Skeletal muscle satellite cell (primary cell): ENCODE measurements around the gene TSC22D4.

ENCODE experiments used
- H3K27me3 ChIP-seq: 2 replicates; pipeline ENCODE4 v1.7.0; 2013; ENCODE audit warnings: low read length; ENCODE audit not compliant: control insufficient read depth, insufficient read depth
- H3K36me3 ChIP-seq: 2 replicates; pipeline ENCODE4 v1.7.0; 2013; ENCODE audit warnings: mild to moderate bottlenecking, control low read depth, low read length; ENCODE audit not compliant: insufficient read depth
- H3K4me1 ChIP-seq: 2 replicates; pipeline ENCODE4 v1.7.0; 2013; ENCODE audit warnings: low read length; ENCODE audit not compliant: control insufficient read depth, insufficient read depth
- H3K4me2 ChIP-seq: 2 replicates; pipeline ENCODE4 v1.7.0; 2013; ENCODE audit warnings: mild to moderate bottlenecking, low read length
- H3K4me3 ChIP-seq: 2 replicates; pipeline ENCODE4 v1.7.0; 2013; ENCODE audit warnings: low read length
- H3K9ac ChIP-seq: 2 replicates; pipeline ENCODE4 v1.7.0; 2013; ENCODE audit warnings: mild to moderate bottlenecking, low read depth, low read length, moderate library complexity
- H3K9me3 ChIP-seq: replicated peaks from 2 replicates; pipeline ENCODE4 v1.7.0; 2013; ENCODE audit warnings: mild to moderate bottlenecking, control low read depth, low read length

The TSC22D4 gene

DNA sequence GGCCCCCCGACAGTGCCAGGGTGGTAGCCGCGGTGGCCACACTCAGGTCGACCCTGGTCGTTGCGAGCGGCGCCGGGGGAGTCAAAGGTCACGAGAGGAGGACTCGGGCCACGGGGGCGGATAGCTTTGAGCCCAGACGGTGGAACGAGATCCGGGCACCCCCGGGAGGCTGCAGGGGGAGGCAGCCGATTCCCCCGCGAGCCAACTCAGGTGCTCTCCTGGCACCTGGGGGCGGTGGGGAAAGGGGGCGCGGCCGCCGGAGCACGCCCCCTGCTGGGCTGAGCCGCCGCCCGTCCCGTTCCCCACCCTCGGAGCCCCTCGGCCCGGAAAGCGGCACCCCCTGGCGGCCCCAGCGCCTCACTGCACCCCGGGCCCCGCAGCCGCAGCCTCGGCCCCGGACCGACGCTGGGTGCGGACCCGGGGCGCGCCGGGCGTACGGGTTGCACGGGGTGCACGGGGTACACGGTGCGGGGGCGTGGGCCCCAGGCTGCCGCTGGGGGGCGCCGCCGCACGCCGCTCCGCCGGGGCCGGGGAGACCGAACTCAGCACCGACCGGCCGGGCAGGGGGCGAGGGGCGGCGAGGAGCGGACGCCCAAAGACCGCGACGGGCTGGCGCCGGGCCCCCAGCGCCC is 4.2 kb upstream of the TSC22D4 start:
- Histone ChIP-seq H3K27me3 (no peaks in the 10 kb centered on the region), H3K4me1 (peaks cover 15% of the 10 kb centered on the region), H3K4me3 (peak overlapping the region; percentile 71), H3K9me3 (no peaks in the 10 kb centered on the region), H3K36me3 (no peaks in the 10 kb centered on the region), H3K9ac (peak overlapping the region; percentile 37), H3K4me2 (peak overlapping the region; percentile 93)

DNA sequence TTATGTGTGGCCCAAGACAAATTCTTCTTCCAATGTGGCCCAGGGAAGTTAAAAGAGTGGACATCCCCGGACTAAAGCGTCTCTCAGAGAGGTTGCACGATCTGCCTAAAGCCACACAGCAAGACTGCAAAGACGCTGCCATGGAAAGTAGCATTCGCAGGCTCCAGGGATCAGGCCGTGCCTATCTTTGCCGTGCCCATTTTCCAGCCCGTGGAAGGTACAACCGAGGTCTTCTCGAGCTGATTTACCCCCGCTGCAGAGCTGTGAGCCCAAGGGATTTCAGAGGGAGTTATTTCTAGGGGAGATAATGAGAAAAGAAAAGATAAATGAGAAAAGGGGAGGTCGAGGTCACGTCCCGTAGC is 3.7 kb upstream of the TSC22D4 start:
- Histone ChIP-seq H3K27me3 (no peaks in the 10 kb centered on the region), H3K4me3 (peak overlapping the region; percentile 71), H3K4me1 (peaks cover 15% of the 10 kb centered on the region), H3K9ac (peak overlapping the region; percentile 37), H3K9me3 (no peaks in the 10 kb centered on the region), H3K36me3 (no peaks in the 10 kb centered on the region), H3K4me2 (peak overlapping the region; percentile 93)

DNA sequence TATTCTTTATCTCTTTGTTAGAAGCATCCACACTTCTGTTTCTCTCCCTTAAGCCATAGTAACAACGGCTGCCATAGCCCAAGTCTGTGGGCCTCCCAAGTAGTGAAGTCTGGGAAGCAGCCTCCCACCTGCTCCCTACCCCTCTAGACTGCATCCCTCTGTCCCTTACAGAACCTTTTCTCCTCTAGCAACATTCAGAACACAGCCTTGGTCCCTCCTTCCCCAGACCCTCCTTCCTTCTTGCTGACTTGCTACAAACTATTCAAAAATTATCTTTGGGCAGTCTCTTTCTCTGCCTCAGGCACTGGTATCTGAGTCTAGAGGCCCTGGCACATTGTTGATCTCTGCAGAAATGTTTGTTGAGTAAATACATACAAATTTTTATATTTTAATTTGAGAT is 2.5 kb upstream of the TSC22D4 start:
- H3K4me3 ChIP-seq, result no peak overlapping the region
- no peaks in the 10 kb centered on the region for H3K9me3 ChIP-seq
- no peak overlapping the region for H3K9ac ChIP-seq
- peaks cover 23% of the 10 kb centered on the region for H3K4me1 ChIP-seq
- H3K27me3 ChIP-seq, result no peaks in the 10 kb centered on the region
- H3K4me2 ChIP-seq, result no peak overlapping the region
- H3K36me3 ChIP-seq, result peaks cover 7% of the 10 kb centered on the region

DNA sequence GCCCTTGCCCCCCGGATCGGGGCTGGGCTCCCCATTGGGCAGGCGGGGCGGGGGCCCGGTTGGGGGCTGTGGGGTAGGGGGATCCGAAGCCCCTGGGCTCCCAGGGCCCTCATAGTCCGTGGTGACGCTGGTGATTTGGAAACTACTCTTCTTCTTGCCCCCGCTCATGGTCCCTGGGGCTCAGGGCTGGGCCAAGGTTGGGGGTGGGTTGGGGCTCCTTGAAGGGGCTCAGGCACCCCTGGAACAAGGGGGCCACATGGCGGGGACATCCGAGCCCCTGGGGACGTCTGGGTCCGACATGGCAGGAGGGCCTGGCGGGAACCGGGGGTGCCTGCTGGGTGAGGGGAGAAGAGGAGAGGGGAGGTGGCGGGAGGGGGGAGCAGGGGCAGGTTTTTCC is 1.1 kb downstream of the TSC22D4 start:
- Histone ChIP-seq H3K4me2 (peak overlapping the region; percentile 98), H3K36me3 (peaks cover 24% of the 10 kb centered on the region), H3K27me3 (no peaks in the 10 kb centered on the region), H3K9me3 (no peaks in the 10 kb centered on the region), H3K4me1 (peaks cover 35% of the 10 kb centered on the region), H3K9ac (peak overlapping the region; percentile 91), H3K4me3 (peak overlapping the region; percentile 96)

DNA sequence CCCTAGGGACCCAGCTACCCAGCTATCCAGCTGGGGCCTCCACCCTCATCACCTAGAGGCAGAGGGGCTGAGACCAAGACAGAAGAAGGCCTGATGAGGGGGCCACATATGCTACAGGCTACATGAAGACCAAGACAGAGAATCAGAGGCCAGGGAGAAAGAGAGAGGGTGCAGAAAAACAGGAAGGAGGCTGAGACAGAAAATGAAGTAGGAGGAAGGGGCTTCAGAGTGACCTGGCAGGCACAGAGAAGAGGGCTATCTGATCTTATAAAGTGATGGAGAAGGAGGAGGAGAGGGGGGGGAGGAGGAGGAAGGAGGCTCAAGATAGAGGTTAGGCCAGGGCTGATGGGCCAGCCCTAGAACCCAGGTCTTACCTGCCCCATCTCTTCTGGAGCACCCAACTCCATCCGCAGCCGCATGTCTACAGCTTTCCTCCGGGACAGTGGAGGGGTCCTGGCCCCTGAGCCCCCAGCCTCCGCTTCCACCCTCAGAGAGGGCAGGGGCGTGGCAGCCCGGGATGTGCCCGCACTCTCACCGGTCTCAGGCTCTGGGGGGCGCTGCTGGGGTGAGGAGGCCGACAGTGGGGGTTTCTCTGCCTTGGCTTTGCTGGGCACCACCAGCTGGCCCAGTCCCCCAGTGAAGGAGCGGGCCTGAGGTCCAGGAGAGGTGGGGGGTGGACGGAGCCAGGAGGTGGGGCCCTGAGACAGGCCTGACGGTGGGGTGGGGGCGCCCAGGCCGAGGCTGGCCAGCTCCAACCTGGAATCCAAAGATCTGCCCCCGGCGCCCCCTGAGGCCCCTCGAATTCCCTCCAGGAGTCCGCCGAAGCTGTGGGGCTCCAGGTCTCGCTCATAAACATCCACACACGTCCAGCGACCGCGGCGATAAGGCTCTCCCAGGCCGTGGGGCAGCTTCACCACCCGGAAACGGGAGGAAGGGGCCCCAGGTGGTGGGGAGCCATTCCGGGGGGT is 1.8 kb downstream of the TSC22D4 start:
- Histone ChIP-seq H3K9ac (peak overlapping the region; percentile 91), H3K4me1 (peaks cover 36% of the 10 kb centered on the region), H3K4me3 (peak overlapping the region; percentile 96)

DNA sequence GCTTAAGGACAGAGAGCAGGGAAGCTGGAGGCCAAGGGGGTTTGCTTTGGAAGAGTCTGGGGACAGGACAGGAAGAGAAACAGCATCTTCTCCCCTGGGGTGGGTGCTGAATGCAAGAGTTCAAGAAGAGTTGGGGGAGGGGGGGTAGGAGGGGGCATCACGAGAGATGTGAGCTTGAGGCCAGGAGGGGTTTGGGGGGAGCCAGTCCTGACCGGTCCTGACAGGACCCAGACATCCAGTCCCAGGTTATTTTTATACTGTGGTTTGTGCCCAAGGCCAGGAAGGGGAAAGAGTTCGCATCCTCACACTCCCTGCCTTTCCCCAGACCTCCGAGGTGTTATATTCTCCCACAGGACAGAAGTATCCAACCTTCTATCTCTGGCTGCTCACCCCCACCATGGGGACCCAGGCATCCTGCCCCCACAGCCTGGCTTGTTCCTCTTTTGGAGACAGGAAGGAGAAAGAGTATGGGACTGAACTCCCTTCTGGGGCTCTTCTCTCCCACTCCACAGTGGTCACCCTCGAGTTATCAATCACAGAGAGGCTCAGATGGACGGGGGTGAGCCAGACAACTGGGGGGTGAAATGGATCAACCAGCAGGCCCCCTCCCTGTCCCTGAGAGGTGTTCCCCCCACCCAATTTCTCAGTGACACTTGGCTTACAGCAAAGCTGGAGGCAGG is 2.8 kb downstream of the TSC22D4 start:
- peaks cover 36% of the 10 kb centered on the region for H3K4me1 ChIP-seq
- peaks cover 33% of the 10 kb centered on the region for H3K36me3 ChIP-seq
- peak overlapping the region; percentile 91 for H3K9ac ChIP-seq

More for the DNA sequence above, 1.8 kb downstream of the TSC22D4 start:
- H3K27me3 ChIP-seq, result no peaks in the 10 kb centered on the region
- H3K4me2 ChIP-seq, result peak overlapping the region; percentile 98
- H3K36me3 ChIP-seq, result peaks cover 29% of the 10 kb centered on the region
- no peaks in the 10 kb centered on the region for H3K9me3 ChIP-seq

DNA sequence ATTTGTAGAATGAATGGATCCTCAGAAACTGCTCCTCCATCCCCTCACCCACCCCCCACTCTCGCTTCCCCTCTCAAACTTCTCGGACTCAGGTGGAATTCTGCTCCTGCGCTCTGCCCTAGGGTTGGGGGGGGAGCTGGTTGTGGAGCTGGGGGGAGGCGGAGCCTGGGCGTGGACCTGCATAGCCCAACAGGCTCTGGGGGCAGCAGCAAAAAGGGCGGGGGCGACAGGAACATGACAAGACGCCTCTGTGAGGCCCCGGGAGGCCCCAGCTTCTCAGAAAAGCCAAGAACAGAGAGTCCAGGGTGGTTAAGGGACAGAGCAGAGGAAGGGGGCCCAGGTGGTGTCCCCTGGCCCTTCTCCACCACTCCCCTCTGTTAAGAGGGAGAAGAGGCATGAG is 3.5 kb downstream of the TSC22D4 start:
- Histone ChIP-seq H3K36me3 (peaks cover 37% of the 10 kb centered on the region), H3K4me2 (peak overlapping the region; percentile 98), H3K9ac (peak overlapping the region; percentile 91), H3K4me1 (peaks cover 36% of the 10 kb centered on the region), H3K9me3 (no peaks in the 10 kb centered on the region), H3K4me3 (peak overlapping the region; percentile 96), H3K27me3 (no peaks in the 10 kb centered on the region)

More for the DNA sequence above, 2.8 kb downstream of the TSC22D4 start:
- Histone ChIP-seq H3K9me3 (no peaks in the 10 kb centered on the region), H3K4me2 (peak overlapping the region; percentile 98), H3K4me3 (peak overlapping the region; percentile 96), H3K27me3 (no peaks in the 10 kb centered on the region)

DNA sequence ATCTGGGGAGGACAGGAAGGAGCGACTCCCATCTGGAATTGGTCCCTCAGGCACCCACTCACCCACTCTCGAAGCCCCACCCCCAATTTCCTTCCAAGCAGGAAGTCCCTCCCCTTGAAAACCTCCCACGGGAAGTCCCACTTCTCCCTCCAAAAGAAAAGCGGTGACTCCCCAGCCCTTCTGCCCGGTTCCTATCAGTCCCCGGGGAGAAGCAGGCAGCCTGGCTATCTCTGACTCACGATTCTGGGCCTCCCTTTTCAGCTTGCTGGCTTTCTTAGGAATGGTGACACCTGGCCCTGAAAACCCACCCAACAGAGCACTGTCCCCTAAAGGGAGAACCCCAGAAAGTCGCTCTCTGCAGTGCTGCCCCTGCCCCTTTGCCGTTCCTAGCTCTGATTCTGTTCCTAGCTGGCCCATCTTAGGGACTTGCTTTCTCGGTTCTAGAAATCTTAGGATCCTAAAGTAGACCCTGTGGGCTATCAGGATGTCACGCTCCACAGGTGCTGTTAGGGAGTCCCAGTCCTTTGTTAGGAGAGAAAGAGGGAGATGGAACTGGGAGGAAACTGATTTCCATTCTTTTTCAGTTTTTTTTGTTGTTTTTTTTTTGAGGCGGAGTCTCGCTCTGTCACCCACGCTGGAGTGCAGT is 6.0 kb downstream of the TSC22D4 start:
- H3K9me3 ChIP-seq, result no peaks in the 10 kb centered on the region
- H3K4me1 ChIP-seq, result peaks cover 33% of the 10 kb centered on the region
- H3K27me3 ChIP-seq, result no peaks in the 10 kb centered on the region
- H3K36me3 ChIP-seq, result peaks cover 47% of the 10 kb centered on the region
- peak overlapping the region; percentile 52 for H3K4me2 ChIP-seq
- H3K4me3 ChIP-seq, result peak overlapping the region; percentile 30
- peak overlapping the region; percentile 21 for H3K9ac ChIP-seq

DNA sequence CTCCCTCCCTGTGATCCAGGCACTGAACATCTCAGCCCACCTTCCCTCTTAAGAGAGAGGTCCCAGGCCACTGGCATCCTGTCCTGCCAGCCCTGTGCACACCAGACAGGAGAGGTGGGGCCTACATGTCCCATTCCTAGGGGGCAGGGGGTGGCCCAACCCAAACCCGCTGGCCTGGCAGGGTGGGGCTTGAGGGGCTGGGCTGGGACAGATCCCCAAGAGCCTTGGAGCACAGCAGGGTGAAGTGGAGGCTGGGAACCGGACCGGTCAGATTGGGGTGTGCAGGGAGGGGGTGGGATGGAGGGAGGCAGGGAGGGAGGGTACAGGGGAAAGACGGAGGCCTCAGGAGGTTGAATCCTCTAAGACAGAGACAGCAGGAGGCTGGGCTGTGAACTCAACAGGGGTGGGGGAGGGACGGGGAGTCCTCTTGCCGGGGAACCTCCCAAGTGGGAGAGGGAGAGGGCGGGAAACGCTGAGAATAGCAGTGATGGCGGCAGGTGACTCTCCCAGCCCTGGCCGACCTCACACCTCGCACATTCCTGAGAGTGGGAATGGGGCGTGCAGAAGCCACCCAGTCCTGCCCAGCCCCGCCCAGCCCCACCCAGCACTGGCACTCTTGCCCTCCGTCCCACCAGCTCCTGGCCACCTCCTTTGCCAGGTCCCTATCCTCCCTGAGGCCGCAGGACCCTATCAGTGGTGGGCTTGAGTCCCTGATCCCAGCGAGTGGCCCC is 6.7 kb downstream of the TSC22D4 start:
- Histone ChIP-seq H3K27me3 (no peaks in the 10 kb centered on the region), H3K9ac (peak overlapping the region; percentile 21), H3K36me3 (peaks cover 50% of the 10 kb centered on the region), H3K4me2 (peak overlapping the region; percentile 52), H3K4me3 (no peak overlapping the region), H3K4me1 (peaks cover 33% of the 10 kb centered on the region), H3K9me3 (no peaks in the 10 kb centered on the region)

DNA sequence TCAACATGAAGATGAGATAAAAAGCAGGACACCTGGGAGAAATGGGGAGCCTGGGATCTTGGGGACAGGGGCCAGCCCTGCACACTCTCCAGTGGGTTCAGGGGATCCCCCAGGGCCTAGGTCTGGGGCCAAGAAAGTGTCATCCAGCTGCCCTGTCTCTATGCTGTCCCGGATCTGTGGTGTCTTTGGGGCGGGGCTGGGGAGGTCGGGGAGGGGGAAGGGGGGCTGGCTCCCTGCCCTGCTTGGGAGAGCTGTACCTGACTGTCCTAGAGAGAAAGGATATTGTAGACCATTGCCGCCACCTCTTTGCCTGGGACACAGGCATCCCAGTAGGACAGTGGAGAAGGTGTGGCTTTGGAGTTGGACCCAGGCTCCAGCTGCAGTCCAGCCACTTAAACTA is 8.0 kb downstream of the TSC22D4 start:
- Histone ChIP-seq H3K27me3 (no peaks in the 10 kb centered on the region), H3K9ac (no peak overlapping the region), H3K36me3 (peaks cover 49% of the 10 kb centered on the region), H3K4me2 (no peak overlapping the region), H3K4me3 (no peak overlapping the region), H3K4me1 (peaks cover 28% of the 10 kb centered on the region), H3K9me3 (no peaks in the 10 kb centered on the region)
